Head of caudate nucleus (tissue), 42 donors: ENCODE measurements around the gene PC.

Source experiments
- DNase-seq, 42 donors: peaks; one replicate each; pipeline versions ENCODE4 v3.0.0 to v3.0.0-alpha.2; 2020 to 2021; ENCODE audit warnings: mixed read lengths in 7 of 42
- intact Hi-C: fragments of 100-400 bp; cut with DNase I; formaldehyde crosslinking; loops from one replicate; pipeline ENCODE4 v1.15.0; 2022

Gene PC

GRCh38 chr11:66861774-66862558, 96.2 kb downstream of the PC start:
- no peak for DNase-seq
- intact Hi-C loops = no loop called here

DNA sequence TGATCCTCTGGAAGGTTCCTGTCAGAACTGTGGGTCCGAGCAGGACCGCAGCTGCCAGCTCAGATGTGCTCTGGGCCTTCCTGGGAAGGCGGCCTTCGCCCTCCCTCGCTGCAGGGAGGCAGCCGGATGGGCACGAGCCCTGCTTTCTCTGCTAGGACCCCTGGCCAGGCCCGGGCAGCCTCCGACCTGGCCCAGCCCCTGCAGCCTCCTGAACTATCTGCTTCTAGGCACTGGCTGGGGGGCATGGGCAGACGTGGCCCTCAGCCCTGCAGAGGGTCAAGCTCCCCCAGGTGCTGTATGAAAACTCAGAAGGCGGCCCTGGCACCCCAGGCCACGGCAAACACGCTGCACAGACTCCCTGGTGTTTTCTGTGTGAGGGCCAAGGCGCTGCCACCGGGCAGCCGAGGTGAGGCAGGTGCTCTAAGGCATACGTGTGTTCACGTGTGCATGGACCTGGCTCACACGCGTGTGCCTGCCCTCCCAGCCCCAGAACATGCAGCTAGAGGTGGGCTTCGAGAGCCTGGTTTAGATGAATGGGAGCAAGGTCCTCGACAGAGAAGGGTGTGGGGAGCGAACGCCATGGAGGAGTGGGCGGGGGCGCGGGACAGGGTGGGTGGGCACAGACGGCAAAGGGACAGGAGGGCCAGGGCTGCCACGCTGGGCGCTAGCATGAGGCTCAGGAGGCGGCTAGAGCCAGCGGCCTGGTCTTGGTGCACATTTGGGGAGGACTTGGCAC, 97.0 kb downstream of the PC start:
- intact Hi-C loops = no loop called here
- DNase-seq = no peak

DNA sequence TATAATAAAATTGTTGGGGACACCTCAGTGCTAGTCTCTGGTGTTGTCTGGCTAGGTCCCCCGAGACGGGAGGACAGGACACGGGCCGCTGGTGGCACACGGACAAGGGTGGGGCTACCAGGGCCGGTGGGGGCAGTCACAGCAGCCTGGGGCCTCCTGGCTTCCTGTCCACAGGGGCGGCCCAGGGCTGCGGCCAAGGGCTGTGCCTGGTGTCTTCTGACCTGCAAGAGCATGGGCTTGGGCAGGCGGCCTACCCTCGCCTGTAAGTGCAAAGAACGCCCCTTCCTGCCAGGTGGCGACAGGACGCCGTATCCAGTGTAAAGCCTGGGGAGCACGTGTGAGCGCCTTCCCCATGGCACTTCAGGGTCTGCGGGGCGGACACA, 97.7 kb downstream of the PC start:
- intact Hi-C loops = no loop called here
- DNase-seq = no peak

DNA sequence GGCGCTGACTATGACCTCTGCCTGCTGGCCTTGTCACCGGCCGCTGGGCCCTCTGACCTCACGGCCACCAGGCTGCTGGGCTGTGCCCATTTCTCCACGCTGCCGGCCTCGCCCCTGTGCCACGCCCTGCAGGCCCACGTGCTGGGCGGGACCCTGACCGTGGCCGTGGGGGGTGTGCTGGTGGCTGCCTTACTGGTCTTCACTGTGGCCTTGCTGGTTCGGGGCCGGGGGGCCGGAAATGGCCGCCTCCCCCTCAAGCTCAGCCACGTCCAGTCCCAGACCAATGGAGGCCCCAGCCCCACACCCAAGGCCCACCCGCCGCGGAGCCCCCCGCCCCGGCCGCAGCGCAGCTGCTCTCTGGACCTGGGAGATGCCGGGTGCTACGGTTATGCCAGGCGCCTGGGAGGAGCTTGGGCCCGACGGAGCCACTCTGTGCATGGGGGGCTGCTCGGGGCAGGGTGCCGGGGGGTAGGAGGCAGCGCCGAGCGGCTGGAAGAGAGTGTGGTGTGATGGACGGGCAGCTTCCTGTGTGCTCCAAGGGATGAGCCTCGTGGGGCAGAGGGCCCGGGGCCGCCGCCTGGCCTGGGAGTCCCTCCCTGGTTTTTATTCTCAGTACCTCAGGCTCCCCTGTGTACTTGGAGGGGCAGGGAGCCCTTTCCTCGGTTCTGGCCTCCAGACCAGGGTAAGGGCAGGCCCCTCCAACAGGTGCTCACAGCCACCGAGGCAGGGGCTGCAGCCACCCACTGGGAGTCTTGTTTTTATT, 98.3 kb downstream of the PC start:
- no peak for DNase-seq
- intact Hi-C loops = loop anchor here (5.0 kb wide), 1 partner anchor 97 kb away; the partner anchor contains the start of gene PC

- no peak for DNase-seq
- intact Hi-C loops = loop anchor here (5.0 kb wide), 1 partner anchor 98 kb away; the partner anchor contains the start of gene PC
Measured at GRCh38 chr11:66858939-66859685, 99.1 kb downstream of the PC start.

GRCh38 chr11:66858186-66858938, 99.8 kb downstream of the PC start:
- no peak for DNase-seq
- intact Hi-C loops = loop anchor here (5.0 kb wide), 1 partner anchor 99 kb away; the partner anchor contains the start of gene PC

DNA sequence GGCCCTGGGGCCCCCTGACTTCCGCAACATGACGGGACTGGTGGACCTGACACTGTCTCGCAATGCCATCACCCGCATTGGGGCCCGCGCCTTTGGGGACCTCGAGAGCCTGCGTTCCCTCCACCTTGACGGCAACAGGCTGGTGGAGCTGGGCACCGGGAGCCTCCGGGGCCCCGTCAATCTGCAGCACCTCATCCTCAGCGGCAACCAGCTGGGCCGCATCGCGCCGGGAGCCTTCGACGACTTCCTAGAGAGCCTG, 100.3 kb downstream of the PC start:
- intact Hi-C loops = loop anchor here (5.0 kb wide), 1 partner anchor 99 kb away; the partner anchor contains the start of gene PC
- no peak for DNase-seq

DNA sequence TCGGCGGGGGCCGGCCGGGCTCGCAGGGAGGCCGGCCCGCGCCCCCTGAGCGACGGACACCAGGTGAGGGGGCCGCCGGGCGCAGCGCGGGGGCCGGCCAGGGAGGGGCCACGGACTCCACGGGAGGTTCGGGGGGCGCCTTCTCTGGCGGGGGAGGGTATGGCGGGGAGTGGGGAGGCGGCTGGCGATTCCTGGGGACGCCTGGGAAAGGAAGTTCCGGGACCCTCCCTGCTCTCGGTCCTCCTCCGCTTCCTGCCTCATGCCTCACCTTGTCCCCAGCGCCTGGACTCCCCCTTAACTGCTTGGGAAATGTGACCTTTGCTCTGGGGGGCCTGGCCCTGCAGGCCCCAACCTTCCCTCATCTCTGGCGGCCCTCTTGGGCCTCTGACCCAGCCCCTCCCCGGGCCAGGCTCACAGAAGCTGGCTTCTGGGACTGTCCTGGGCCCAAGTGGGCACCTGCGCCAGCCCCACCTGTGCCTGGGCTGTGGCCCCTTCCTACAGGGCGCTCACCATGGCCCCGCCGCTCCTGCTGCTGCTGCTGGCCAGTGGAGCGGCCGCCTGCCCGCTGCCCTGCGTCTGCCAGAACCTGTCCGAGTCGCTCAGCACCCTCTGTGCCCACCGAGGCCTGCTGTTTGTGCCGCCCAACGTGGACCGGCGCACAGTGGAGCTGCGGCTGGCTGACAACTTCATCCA, 100.8 kb downstream of the PC start:
- no peak for DNase-seq
- intact Hi-C loops = loop anchor here (5.0 kb wide), 1 partner anchor 100 kb away; the partner anchor contains the start of gene PC

DNA sequence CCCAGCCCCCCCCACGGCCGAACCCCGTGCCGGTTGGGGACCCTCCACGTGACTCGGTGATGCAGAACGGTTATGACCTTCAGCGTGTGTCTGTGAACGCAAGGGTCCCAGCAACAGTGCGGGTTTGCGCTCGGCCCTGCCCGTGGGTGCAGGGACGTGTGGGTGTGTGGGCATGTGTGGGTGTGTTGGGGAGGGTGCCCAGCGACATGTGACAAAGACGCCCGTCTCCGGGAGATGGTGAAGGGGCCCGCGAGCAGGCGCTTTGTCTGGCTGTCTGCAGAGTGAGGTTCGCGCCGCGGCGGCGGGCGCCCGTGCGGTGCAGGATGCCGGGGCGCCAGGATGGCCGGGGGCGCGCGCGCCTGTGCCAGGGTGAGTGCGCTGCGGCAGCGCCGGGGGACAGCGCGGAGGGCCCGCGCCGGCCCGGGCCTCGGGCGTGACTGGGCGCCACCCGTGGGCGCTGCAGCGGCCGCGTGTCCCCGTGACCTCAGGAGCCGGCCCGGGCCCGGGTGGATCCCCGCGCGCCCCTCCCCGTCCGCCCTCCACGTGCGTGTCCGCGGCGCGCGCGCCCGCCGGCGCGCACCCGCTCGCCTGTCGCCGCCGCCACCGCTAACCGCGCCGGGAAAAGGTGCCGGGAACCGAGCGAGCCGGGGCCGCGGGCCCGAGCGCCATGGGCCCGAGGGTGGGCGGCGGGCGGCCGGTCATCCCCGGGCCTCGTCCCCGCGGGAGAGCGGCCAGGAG, 101.5 kb downstream of the PC start, which contains the start of gene LRFN4:
LRFN4 (plus strand) TSS at position 569 of the 738 bp plus-strand sequence. CDS start 681 bp downstream, outside the sequence.
- DNase-seq = peak in 38 of 42 donors; percentile 29 to 83 (median 68)
- intact Hi-C loops = loop anchor here (5.0 kb wide), 1 partner anchor 101 kb away; the partner anchor contains the start of gene PC

DNA sequence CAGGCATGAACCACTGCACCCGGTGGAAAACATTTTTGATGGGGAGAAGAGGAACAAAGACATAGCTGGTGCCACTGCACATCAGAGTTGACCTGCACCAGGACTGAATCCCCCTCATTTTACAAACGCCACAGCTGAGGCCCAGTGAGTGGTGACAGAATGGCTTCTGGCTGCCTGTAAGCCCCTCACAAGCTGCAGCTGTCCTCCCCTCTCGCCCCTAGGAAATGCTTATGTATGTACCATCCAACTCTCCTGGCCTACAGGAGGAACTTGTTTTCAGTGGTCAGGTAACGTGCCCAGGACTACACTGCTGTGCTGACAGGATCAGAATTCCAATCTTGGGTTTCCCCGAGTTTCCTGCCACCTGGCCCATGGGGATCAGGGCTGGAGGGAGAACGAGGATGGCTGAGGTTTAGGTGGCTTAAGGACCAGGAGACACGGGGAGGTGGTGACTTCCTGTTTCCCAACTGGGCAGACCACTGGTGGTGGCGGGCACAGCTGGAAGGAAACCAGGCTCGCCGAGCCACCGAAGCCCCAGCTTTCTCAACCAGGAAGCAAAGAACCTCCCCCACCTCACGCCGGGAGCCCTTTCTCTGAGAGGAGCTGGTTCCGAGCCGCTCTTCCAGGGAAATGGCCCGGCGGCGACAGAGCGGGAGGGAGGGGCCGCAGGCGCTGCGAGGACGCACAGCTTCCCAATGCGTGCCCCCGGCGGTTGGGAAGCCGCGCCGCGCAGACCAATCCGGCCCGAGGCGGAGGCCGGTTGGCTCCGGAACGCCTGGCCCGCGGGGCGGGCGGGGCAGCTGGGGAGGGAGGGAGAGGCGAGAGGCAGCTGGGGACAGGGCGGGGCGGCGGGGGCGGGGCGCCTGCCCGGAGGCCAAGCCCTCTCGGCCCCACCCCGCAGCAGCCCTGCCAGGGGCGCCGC, 102.3 kb downstream of the PC start:
- peak; percentile 72 to 96 (median 92) for DNase-seq
- intact Hi-C loops = loop anchor here (5.0 kb wide), 1 partner anchor 101 kb away; the partner anchor contains the start of gene PC

DNA sequence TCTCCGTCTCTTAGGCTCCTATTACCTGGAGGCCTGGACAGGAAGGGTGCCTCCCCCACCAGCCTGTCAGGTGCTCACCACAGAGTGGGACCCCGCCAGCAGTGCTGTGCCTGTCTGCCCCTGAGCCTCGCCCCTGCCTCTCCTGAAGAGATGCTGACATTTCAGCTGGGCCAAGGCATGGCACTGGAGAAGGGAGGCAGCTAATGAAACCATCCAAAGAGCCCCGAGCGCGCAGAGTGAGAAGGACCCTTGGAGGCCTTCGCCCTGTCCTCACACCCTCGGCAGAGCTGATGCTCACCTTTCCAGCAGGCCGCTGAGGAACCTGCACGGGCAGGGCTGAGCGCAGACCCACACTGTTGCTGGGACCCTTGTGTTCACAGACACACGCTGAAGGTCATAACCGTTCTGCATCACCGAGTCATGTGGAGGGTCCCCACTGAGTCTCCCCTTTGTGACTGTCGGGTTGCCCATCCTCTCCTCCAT, 103.4 kb downstream of the PC start:
- intact Hi-C loops = loop anchor here (5.0 kb wide), 1 partner anchor 103 kb away; the partner anchor contains the start of gene PC
- DNase-seq = no peak

DNA sequence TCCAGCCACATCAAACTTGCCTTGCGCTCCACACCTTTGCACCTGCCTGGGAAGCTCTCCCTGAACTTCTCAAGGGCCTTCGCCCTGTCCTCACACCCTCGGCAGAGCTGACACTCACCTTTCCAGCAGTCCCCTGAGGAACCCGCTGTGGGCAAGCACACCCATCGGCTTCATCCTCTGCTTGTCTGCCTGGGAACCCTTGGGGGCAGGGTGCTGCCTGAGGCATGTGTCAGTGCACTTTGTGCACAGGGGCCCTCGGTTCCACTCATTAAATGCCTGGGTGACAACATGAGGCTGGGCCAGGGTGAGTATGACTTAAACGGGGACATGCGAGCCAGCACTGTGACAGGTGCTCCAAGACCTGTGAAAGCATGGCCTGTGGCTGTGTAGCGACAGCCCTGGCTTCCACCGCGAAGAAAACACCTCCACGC, 103.9 kb downstream of the PC start:
- intact Hi-C loops = no loop called here
- DNase-seq = no peak

DNA sequence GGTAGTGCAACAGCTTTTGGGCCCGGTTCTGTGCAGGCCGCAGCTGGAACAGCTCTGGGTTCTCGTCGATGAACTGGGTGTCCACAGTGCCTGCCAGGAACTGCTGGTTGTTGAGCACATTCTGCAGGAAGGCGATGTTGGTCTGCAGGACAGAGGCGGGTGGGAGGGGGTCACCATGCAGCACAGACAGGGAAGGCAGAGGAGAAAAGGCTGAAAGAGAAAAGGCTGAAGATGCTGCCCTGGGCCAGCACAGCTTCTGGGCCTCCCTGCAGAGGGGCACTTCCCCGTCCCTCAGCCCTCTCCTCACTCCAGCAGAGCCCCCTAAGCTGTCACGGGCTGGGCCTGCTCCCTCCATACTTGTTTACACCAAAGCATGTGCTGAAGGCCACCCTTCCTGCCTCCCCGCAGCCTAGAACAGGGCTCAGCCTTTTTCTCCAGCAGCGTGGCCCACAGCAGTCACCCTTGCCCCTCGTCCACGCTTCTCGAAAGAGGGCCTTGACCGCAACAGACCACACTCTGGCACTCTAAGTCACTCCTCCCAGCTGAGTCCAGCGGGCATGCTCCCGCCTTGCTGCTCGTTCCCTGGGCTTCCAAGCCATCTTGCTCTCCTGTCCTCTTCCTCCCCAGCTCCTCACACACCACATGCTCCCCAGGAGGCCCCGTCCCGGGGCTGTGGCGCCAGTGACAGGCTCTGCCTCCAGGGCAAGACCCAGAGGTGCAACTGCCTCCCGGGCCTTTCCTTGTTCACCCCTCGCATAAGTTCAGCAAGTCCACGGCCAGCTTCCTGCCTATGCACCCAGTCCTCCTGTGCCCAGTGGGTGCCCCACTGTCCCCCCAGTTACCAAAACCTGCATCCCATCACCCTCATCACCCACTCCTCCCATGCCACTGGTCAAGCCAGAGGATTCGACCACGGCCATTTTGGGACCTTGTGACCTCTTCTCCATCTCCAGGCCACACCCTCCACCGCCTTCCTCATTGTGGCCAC, 104.6 kb downstream of the PC start:
- intact Hi-C loops = no loop called here
- no peak for DNase-seq
